HEK293T (cell line): ENCODE data around the gene MAP3K8.

Experiments used
- CTCF ChIA-PET: fragments of 350-600 bp; formaldehyde crosslinking; extraction: SDS; loops from one replicate; lab custom pipeline; 2021; ENCODE audit warnings: antibody characterized with exemption, inconsistent platforms; lab: Yijun Ruan, JAX
- POLR2A ChIA-PET: fragments of 350-600 bp; formaldehyde crosslinking; extraction: SDS; loops from one replicate; lab custom pipeline; 2020; ENCODE audit warnings: antibody characterized with exemption, inconsistent platforms; lab: Yijun Ruan, JAX
- DNase-seq: peaks from one replicate; pipeline ENCODE4 v3.0.0; 2012; ENCODE audit warnings: mixed read lengths; ENCODE audit errors: extremely low spot score
- ARNT ChIP-seq: fragments of 450-650 bp; IDR thresholded peaks from 2 replicates; pipeline ENCODE4 v1.6.1; 2017; ENCODE audit warnings: mild to moderate bottlenecking
- BHLHE40 ChIP-seq: fragments of 450-650 bp; IDR thresholded peaks from 2 replicates; pipeline ENCODE4 v1.6.1; 2016; ENCODE audit warnings: mild to moderate bottlenecking, moderate library complexity, borderline replicate concordance
- CTBP1 ChIP-seq: fragments of 450-650 bp; IDR thresholded peaks from 2 replicates; pipeline ENCODE4 v1.6.1; 2016; ENCODE audit warnings: borderline replicate concordance
- ELF4 ChIP-seq: fragments of 450-650 bp; IDR thresholded peaks from 2 replicates; pipeline ENCODE4 v1.6.1; 2017; ENCODE audit warnings: antibody characterized with exemption
- FOXA1 ChIP-seq: fragments of 450-650 bp; IDR thresholded peaks from 2 replicates; pipeline ENCODE4 v1.6.1; 2016; ENCODE audit warnings: mild to moderate bottlenecking
- FOXK2 ChIP-seq: fragments of 450-650 bp; IDR thresholded peaks from 2 replicates; pipeline ENCODE4 v1.6.1; 2016; ENCODE audit warnings: mild to moderate bottlenecking
- FOXM1 ChIP-seq: fragments of 450-650 bp; IDR thresholded peaks from 2 replicates; pipeline ENCODE4 v1.6.1; 2017; ENCODE audit warnings: mild to moderate bottlenecking, borderline replicate concordance
- HDGF ChIP-seq: fragments of 450-650 bp; IDR thresholded peaks from 2 replicates; pipeline ENCODE4 v1.6.1; 2017; ENCODE audit warnings: antibody characterized with exemption, borderline replicate concordance
- L3MBTL2 ChIP-seq: fragments of 450-650 bp; conservative IDR thresholded peaks from 2 replicates; pipeline ENCODE4 v1.6.1; 2016; ENCODE audit warnings: mild to moderate bottlenecking
- LEF1 ChIP-seq: fragments of 450-650 bp; IDR thresholded peaks from 2 replicates; pipeline ENCODE4 v1.6.1; 2017; ENCODE audit warnings: mild to moderate bottlenecking, borderline replicate concordance
- NFRKB ChIP-seq: fragments of 450-650 bp; IDR thresholded peaks from 2 replicates; pipeline ENCODE4 v1.6.1; 2016; ENCODE audit warnings: mild to moderate bottlenecking, moderate library complexity
- SP1 ChIP-seq: fragments of 450-650 bp; IDR thresholded peaks from 2 replicates; pipeline ENCODE4 v1.6.1; 2017
- SUZ12 ChIP-seq: fragments of 450-650 bp; IDR thresholded peaks from 2 replicates; pipeline ENCODE4 v1.6.1; 2016; ENCODE audit warnings: mild to moderate bottlenecking
- TARDBP ChIP-seq: fragments of 450-650 bp; IDR thresholded peaks from 2 replicates; pipeline ENCODE4 v1.6.1; 2016
- ZNF384 ChIP-seq: fragments of 450-650 bp; IDR thresholded peaks from 2 replicates; pipeline ENCODE4 v1.6.1; 2016
- TF ChIP-seq, protein P1 (sequence below): fragments of 450-650 bp; IDR thresholded peaks from 2 replicates; pipeline ENCODE4 v1.6.1; 2016

The MAP3K8 gene

DNA sequence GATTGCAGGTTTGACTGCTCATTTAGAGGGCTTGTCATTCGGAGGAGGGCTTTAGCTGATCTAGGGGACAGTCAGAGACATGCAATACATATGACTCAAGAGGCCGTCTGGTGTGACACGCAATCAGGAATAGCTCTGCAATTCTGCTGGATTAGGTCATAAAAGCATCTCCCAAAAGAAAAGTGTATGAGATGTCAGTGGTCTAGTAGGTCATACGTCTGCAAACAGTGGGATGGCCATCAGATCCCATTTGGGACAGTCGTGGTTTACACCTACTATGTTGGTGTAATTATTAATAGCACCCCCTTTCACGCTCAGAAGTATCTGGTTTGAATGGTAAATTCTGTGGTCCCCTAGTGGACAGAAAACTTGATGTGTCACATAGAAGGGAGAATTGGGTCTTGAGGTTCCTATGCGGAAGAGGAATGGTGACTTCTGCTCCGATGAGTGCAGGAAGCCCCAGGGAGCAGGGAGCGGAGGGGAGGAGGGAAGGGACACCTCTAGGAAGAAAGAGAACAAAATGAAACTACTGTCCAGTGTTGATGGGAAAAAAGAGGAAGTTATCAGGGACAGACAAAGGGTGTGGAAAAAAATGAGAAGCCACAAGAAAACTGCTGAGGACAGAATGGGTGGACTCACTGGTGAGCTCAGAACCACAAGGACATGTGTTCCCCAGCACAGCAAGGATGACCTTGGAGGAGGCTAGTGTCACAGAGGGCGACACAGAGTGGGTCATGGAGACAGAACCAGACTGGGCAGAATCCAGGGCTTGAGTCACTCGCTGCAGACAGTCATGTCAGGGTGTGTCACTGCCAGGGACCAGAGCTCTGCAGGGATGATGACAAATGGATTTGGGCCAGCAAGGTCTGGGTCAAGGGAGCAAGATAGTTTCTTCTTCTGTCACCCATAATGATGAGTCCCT is 59.9 kb downstream of the MAP3K8 start:
- ChIA-PET CTCF (interaction anchor here (1.1 kb wide), 1 partner anchor 52 kb away, joined by 3 read pairs; no protein-coding TSS in a partner anchor), POLR2A (no interaction called here)
- no peak for DNase-seq
- TF ChIP-seq SUZ12: no peak
- no peak for TF ChIP-seq FOXA1
- no peak for TF ChIP-seq LEF1
- no peak for TF ChIP-seq SP1
- no peak for TF ChIP-seq L3MBTL2
- TF ChIP-seq, protein P1, sequence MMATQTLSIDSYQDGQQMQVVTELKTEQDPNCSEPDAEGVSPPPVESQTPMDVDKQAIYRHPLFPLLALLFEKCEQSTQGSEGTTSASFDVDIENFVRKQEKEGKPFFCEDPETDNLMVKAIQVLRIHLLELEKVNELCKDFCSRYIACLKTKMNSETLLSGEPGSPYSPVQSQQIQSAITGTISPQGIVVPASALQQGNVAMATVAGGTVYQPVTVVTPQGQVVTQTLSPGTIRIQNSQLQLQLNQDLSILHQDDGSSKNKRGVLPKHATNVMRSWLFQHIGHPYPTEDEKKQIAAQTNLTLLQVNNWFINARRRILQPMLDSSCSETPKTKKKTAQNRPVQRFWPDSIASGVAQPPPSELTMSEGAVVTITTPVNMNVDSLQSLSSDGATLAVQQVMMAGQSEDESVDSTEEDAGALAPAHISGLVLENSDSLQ: no peak
- no peak for TF ChIP-seq HDGF
- no peak for TF ChIP-seq TARDBP

DNA sequence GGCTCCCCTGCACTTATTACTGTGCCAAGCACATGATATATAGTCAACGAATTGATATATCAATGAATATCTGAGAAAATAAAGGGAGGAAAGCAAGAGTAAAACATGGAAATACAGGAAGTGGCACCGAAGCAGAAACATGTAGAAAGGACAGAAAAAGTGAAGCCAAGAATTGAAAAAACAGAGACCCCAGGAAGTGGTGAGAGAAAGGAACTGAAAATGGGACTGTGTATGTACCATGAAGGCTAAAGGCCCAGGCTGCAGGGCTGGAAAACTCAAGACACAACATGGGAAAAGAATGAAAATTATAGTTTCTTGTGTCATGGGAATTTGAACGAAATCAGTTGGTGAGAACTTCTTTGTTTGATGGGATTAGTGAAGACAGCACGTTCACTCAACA is 60.6 kb downstream of the MAP3K8 start:
- CTCF ChIA-PET: no interaction called here
- POLR2A ChIA-PET: no interaction called here
- TF ChIP-seq L3MBTL2 (no peak), ARNT (no peak), FOXA1 (no peak), ZNF384 (no peak), FOXK2 (no peak), FOXM1 (no peak), SUZ12 (no peak), LEF1 (no peak), CTBP1 (no peak), ELF4 (no peak), BHLHE40 (no peak), SP1 (no peak), NFRKB (no peak), TARDBP (no peak), HDGF (no peak)
- TF ChIP-seq, protein P1: no peak
- DNase-seq: no peak

DNA sequence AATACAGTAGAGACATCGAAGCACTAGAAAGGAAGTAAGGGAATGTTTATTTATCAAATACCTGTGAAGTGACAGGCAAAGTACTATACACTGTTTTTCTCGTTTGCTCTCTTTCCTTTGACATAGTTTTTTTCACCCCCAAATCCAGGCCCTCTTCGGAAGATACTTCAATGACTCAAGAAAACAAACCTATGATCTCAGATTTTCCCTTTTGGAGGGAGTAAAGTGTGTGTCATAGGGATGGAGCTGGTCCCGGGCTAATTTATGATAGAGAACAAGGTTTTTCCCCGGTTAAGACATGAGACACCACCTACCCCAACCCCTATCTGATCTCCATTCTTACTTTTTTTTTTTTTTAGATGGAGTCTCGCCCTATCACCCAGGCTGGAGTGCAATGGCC is 61.7 kb downstream of the MAP3K8 start:
- no peak for TF ChIP-seq SP1
- TF ChIP-seq FOXM1: no peak
- TF ChIP-seq ELF4: no peak
- TF ChIP-seq ARNT: no peak
- TF ChIP-seq FOXA1: no peak
- TF ChIP-seq L3MBTL2: no peak
- TF ChIP-seq, protein P1: no peak
- no peak for TF ChIP-seq BHLHE40
- no peak for TF ChIP-seq SUZ12
- no peak for TF ChIP-seq TARDBP
- no peak for TF ChIP-seq NFRKB
- no peak for TF ChIP-seq CTBP1
- no peak for TF ChIP-seq HDGF
- TF ChIP-seq LEF1: no peak
- no peak for TF ChIP-seq ZNF384
- TF ChIP-seq FOXK2: no peak
- no peak for DNase-seq
- ChIA-PET CTCF (no interaction called here), POLR2A (no interaction called here)

DNA sequence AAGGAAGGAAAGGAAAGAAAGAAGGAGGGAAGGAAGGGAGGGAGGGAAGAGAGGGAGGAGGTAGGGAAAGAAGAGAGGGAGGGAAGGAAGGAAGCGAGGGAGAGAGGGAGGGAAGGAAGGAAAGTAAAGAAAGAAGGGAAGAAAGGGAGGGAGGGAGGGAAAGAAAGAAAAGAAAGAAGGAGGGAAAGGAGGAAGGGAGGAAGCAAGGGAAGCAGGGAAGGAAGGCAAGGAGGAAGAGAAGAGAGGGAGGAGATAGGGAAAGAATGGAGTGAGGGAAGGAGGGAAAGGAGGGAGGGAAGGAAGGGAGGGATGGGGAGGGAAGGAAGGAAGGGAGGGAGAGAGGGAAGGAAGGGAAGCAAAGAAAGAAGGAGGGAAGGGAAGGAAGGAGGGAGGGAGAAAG is 65.8 kb downstream of the MAP3K8 start:
- TF ChIP-seq ARNT: no peak
- no peak for TF ChIP-seq ZNF384
- no peak for TF ChIP-seq FOXM1
- no peak for TF ChIP-seq CTBP1
- no peak for TF ChIP-seq NFRKB
- no peak for TF ChIP-seq ELF4
- no peak for TF ChIP-seq FOXA1
- TF ChIP-seq BHLHE40: no peak
- no peak for TF ChIP-seq SP1
- no peak for TF ChIP-seq HDGF
- DNase-seq: no peak
- CTCF ChIA-PET: no interaction called here
- POLR2A ChIA-PET: no interaction called here

DNA sequence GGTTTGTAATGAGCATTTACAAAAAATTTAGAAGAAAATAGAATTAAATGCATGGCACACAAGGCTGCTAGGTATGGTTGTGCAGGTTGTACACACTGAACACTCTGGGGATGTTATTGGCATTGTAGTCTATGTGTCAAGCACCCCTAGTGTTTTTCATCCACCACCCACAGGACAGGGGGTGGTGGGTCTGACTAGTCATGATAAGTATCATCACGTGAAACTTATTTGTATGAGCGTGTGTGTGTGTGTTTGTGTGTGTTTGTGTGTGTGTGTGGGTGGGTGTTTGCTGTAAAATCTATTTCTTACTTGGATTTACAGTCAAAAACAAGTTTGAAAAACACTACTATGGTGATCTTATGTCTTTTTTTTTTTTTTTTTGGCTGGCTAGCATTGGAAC is 66.5 kb downstream of the MAP3K8 start:
- CTCF ChIA-PET: no interaction called here
- POLR2A ChIA-PET: no interaction called here

DNA sequence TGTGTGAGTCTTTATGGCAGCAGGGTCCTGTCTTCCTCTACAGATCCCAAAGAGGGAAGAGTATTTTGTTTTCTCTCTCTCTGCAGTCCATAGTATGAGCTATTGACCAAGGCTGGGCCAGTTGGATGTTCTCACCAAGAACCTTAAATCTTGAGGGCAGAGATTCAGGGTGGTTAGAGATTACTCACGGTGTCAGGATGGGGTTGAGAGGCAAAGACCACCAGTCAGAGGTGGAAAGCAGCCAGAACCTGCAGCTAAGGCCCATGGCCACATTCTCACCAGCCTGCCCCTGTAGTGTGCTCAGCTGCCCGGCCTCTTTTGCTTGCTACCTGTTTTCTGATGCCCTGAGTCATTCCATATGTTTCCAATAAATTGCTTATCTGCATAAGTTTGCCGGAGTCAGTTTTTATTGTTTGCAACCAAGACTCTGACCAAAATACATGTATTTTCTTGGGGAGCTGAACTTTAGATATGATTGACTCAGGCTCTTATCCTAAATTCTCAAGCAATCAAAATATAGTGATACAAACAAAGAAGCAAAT is 67.0 kb downstream of the MAP3K8 start:
- TF ChIP-seq SP1: no peak
- TF ChIP-seq FOXK2: no peak
- no peak for TF ChIP-seq L3MBTL2
- TF ChIP-seq TARDBP: no peak
- no peak for TF ChIP-seq FOXM1
- no peak for TF ChIP-seq CTBP1
- no peak for TF ChIP-seq ZNF384
- TF ChIP-seq HDGF: no peak
- TF ChIP-seq FOXA1: no peak
- TF ChIP-seq BHLHE40: no peak
- TF ChIP-seq NFRKB: no peak
- TF ChIP-seq, protein P1: no peak
- no peak for DNase-seq
- ChIA-PET CTCF (no interaction called here), POLR2A (no interaction called here)

More for the DNA sequence above, 66.5 kb downstream of the MAP3K8 start:
- TF ChIP-seq SP1 (no peak), FOXM1 (no peak), TARDBP (no peak), LEF1 (no peak)
- DNase-seq: no peak
